HG02610 (cell line): ENCODE data around the gene LRP2.
"Not testable (repeated sequence)": the region's sequence is repeated elsewhere in the genome, so short reads cannot be mapped to it uniquely, and the experiment has no call there.

Source experiments
- ATAC-seq: cut with Tn5 transposase; IDR thresholded peaks from one replicate; pipeline ENCODE4 v1.9.1; 2021; ENCODE audit warnings: mild to moderate bottlenecking, moderate library complexity; ENCODE audit not compliant: unreplicated experiment

Gene LRP2

GRCh38 chr2:169178804-169179390 is 183.4 kb downstream of the LRP2 start:
- ATAC-seq: no peak

GRCh38 chr2:169178364-169178763 is 184.0 kb downstream of the LRP2 start:
- no peak for ATAC-seq

- ATAC-seq: no peak
Observed at GRCh38 chr2:169175112-169175511, 187.2 kb downstream of the LRP2 start.

GRCh38 chr2:169173876-169174275 is 188.5 kb downstream of the LRP2 start:
- no peak for ATAC-seq

GRCh38 chr2:169172914-169173313 is 189.4 kb downstream of the LRP2 start:
- ATAC-seq: no peak

GRCh38 chr2:169172151-169172735 is 190.1 kb downstream of the LRP2 start:
- ATAC-seq: no peak

- no peak for ATAC-seq
Observed at GRCh38 chr2:169165791-169166190, 196.5 kb downstream of the LRP2 start.

GRCh38 chr2:169164311-169164710 is 198.0 kb downstream of the LRP2 start:
- no peak for ATAC-seq

GRCh38 chr2:169162613-169163012 is 199.7 kb downstream of the LRP2 start:
- no peak for ATAC-seq

- no peak for ATAC-seq
Observed at GRCh38 chr2:169160926-169161481, 201.3 kb downstream of the LRP2 start.

- ATAC-seq: no peak
Observed at GRCh38 chr2:169159686-169160085, 202.6 kb downstream of the LRP2 start.

GRCh38 chr2:169158874-169159273 is 203.5 kb downstream of the LRP2 start:
- no peak for ATAC-seq

GRCh38 chr2:169146220-169146619 is 216.1 kb downstream of the LRP2 start:
- ATAC-seq: no peak

- no peak for ATAC-seq
Observed at GRCh38 chr2:169143998-169144397, 218.3 kb downstream of the LRP2 start.

- ATAC-seq: peak; percentile 68
Observed at GRCh38 chr2:169141713-169142352, 220.5 kb downstream of the LRP2 start.

- no peak for ATAC-seq
Observed at GRCh38 chr2:169139993-169140767, 222.2 kb downstream of the LRP2 start.

- no peak for ATAC-seq
Observed at GRCh38 chr2:169139145-169139544, 223.2 kb downstream of the LRP2 start.

GRCh38 chr2:169137924-169138323 is 224.4 kb downstream of the LRP2 start:
- no peak for ATAC-seq

- ATAC-seq: no peak
Observed at GRCh38 chr2:169136885-169137534, 225.3 kb downstream of the LRP2 start.

GRCh38 chr2:169136428-169136827 is 225.9 kb downstream of the LRP2 start:
- ATAC-seq: not testable (repeated sequence)

- ATAC-seq: not testable (repeated sequence)
Observed at GRCh38 chr2:169134272-169134671, 228.1 kb downstream of the LRP2 start.
